NT2/D1 (cell line): ENCODE results near the gene AFP.

ENCODE experiments used
- DNase-seq: peaks from one replicate; pipeline ENCODE4 v3.0.0-alpha.2; 2011; ENCODE audit warnings: low read depth, low spot score
- H3K27me3 ChIP-seq: 2 replicates; pipeline ENCODE4 v1.6.0; 2011; ENCODE audit warnings: mild to moderate bottlenecking; ENCODE audit not compliant: insufficient read length, insufficient read depth
- H3K36me3 ChIP-seq: 2 replicates; pipeline ENCODE4 v1.6.1; 2011; ENCODE audit warnings: mild to moderate bottlenecking, low read length, mixed read lengths; ENCODE audit not compliant: insufficient read depth, insufficient read length
- H3K4me1 ChIP-seq: 2 replicates; pipeline ENCODE4 v1.5.1; 2011; ENCODE audit not compliant: insufficient read depth, insufficient read length
- H3K4me3 ChIP-seq: 2 replicates; pipeline ENCODE4 v1.5.1; 2011; ENCODE audit warnings: low read depth; ENCODE audit not compliant: insufficient read length
- H3K9ac ChIP-seq: 2 replicates; pipeline ENCODE4 v1.6.0; 2011; ENCODE audit warnings: low read depth; ENCODE audit not compliant: insufficient read length
- H3K9me3 ChIP-seq: 2 replicates; pipeline ENCODE4 v1.5.1; 2011; ENCODE audit warnings: mild to moderate bottlenecking, low read length; ENCODE audit not compliant: insufficient read depth
- SUZ12 ChIP-seq: IDR thresholded peaks from 2 replicates; pipeline ENCODE4 v1.6.1; 2011; ENCODE audit not compliant: insufficient read length, insufficient read depth; ENCODE audit errors: extremely low read depth
- YY1 ChIP-seq: IDR thresholded peaks from 2 replicates; pipeline ENCODE4 v1.6.1; 2011; ENCODE audit not compliant: insufficient read length, insufficient read depth
- ZNF274 ChIP-seq: IDR thresholded peaks from 2 replicates; pipeline ENCODE4 v1.6.1; 2011; ENCODE audit warnings: mild to moderate bottlenecking, low read depth, low read length

Gene AFP

GRCh38 chr4:73447671-73448070 is 11.7 kb downstream of the AFP start:
- H3K4me1 ChIP-seq, result no peaks in the 10 kb centered on the region
- no peak overlapping the region for H3K9ac ChIP-seq
- no peaks in the 10 kb centered on the region for H3K36me3 ChIP-seq
- no peak overlapping the region for H3K4me3 ChIP-seq
- DNase-seq, result no peak
- no peak for TF ChIP-seq YY1
- no peak for TF ChIP-seq SUZ12
- no peak for TF ChIP-seq ZNF274
- H3K9me3 ChIP-seq, result no peaks in the 10 kb centered on the region; the same call in 1 of the 2 replicates
- no peaks in the 10 kb centered on the region for H3K27me3 ChIP-seq

GRCh38 chr4:73448448-73449203 is 12.6 kb downstream of the AFP start:
- Histone ChIP-seq H3K4me1 (no peaks in the 10 kb centered on the region), H3K36me3 (no peaks in the 10 kb centered on the region), H3K9me3 (no peaks in the 10 kb centered on the region; the same call in 1 of the 2 replicates), H3K27me3 (no peaks in the 10 kb centered on the region), H3K4me3 (no peak overlapping the region), H3K9ac (no peak overlapping the region)
- TF ChIP-seq ZNF274 (no peak), YY1 (no peak), SUZ12 (no peak)
- DNase-seq, result no peak

GRCh38 chr4:73450398-73451004 is 14.5 kb downstream of the AFP start:
- Histone ChIP-seq H3K27me3 (no peaks in the 10 kb centered on the region), H3K36me3 (no peaks in the 10 kb centered on the region), H3K4me1 (no peaks in the 10 kb centered on the region), H3K4me3 (no peak overlapping the region), H3K9me3 (no peaks in the 10 kb centered on the region; the same call in 1 of the 2 replicates), H3K9ac (no peak overlapping the region)
- no peak for TF ChIP-seq SUZ12
- no peak for TF ChIP-seq YY1
- TF ChIP-seq ZNF274, result no peak
- DNase-seq, result no peak

GRCh38 chr4:73451404-73451803 is 15.4 kb downstream of the AFP start:
- Histone ChIP-seq H3K9me3 (no peaks in the 10 kb centered on the region; the same call in 1 of the 2 replicates), H3K27me3 (no peaks in the 10 kb centered on the region), H3K4me1 (no peaks in the 10 kb centered on the region), H3K9ac (no peak overlapping the region), H3K4me3 (no peak overlapping the region), H3K36me3 (no peaks in the 10 kb centered on the region)
- TF ChIP-seq YY1 (no peak), ZNF274 (no peak), SUZ12 (no peak)
- DNase-seq, result no peak

- Histone ChIP-seq H3K36me3 (no peaks in the 10 kb centered on the region), H3K4me3 (no peak overlapping the region), H3K27me3 (no peaks in the 10 kb centered on the region), H3K9me3 (no peaks in the 10 kb centered on the region; the same call in 1 of the 2 replicates), H3K9ac (no peak overlapping the region), H3K4me1 (no peaks in the 10 kb centered on the region)
- TF ChIP-seq ZNF274 (no peak), SUZ12 (no peak), YY1 (no peak)
- DNase-seq, result no peak
Observed at GRCh38 chr4:73451981-73452747, 16.1 kb downstream of the AFP start.

- H3K4me3 ChIP-seq, result no peak overlapping the region
- no peaks in the 10 kb centered on the region for H3K4me1 ChIP-seq
- no peaks in the 10 kb centered on the region; the same call in 1 of the 2 replicates for H3K9me3 ChIP-seq
- no peak overlapping the region for H3K9ac ChIP-seq
- DNase-seq, result no peak
- H3K36me3 ChIP-seq, result no peaks in the 10 kb centered on the region
- TF ChIP-seq SUZ12 (no peak), YY1 (no peak), ZNF274 (no peak)
- no peaks in the 10 kb centered on the region for H3K27me3 ChIP-seq
Observed at GRCh38 chr4:73452953-73453700, 17.1 kb downstream of the AFP start.

- H3K9me3 ChIP-seq, result no peaks in the 10 kb centered on the region; the same call in 1 of the 2 replicates
- no peak for DNase-seq
- TF ChIP-seq YY1, result no peak
- no peak for TF ChIP-seq ZNF274
- no peak for TF ChIP-seq SUZ12
- H3K9ac ChIP-seq, result no peak overlapping the region
- H3K36me3 ChIP-seq, result no peaks in the 10 kb centered on the region
- no peak overlapping the region for H3K4me3 ChIP-seq
- no peaks in the 10 kb centered on the region for H3K4me1 ChIP-seq
- no peaks in the 10 kb centered on the region for H3K27me3 ChIP-seq
Observed at GRCh38 chr4:73453701-73454005, 17.6 kb downstream of the AFP start.
